Raji (cell line): ENCODE data around the gene KLHL29.

Source experiments
- POLR2A ChIP-seq: IDR thresholded peaks from 2 replicates; pipeline ENCODE4 v1.6.1; 2011; ENCODE audit warnings: low read depth, low read length, control low read depth; ENCODE audit not compliant: insufficient read depth

Gene KLHL29

DNA sequence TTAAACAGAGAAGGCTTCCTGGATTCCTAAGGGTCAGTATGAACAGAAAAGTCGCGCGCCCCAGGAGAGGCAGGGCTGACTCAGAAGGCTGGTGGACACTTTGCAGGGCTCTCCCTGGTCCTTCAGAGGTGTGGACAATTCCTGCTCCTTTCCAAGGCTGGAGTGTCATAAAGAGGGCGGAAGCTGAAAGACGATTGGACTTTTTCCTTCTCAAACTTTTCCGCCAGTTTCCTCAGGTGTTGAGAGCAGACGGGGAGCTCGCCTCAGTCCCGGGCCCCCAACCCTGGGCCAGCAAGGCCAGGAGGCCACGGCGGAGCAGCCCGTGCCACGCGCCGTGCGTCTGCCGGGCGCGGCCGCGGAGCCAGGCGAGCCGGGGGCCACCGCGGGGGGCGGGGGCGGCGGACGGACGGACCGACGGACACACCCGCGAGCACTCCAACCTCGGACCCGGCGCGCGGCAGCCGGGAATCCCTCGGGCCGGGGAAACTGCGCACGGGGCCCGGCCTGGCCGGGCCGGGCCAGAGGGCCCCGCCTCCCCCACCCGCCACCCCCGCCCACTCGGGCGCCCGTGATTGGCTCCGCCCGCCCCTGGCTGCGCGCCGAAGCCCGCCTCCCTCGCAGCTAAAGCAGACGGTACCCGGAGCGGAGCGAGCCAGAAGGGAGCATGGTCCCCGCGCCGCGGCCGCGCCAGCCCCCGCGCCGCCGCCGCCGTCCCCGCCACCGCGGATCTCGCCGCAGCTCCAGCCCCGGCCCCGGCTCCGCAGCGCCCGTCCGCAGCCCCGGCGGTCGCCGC is at the start of gene KLHL29:
Gene KLHL29 (plus strand): TSS at position 629 of the 793 bp plus-strand sequence. CDS start 177,018 bp downstream, outside the sequence.
- no peak for TF ChIP-seq POLR2A

DNA sequence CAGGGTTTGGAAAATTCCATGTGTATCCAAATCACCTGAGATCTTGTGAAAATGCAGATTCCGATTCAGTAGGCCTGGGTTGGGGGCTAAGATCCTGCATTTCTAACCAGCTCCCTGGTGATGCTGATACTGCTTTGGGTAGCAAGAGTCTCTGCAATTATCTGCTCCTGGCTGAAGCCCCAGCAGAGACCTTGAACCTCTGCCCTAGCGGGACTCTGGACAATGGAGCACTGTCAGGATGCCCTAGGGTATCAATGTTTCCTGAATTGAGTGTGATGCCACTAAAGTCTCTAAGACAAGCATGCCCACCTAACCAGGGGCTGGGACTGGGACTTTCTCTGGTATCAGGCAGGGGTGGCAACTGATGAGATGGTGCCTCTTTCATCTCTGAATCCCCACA is 49.4 kb upstream of the KLHL29 start:
- TF ChIP-seq POLR2A = no peak

DNA sequence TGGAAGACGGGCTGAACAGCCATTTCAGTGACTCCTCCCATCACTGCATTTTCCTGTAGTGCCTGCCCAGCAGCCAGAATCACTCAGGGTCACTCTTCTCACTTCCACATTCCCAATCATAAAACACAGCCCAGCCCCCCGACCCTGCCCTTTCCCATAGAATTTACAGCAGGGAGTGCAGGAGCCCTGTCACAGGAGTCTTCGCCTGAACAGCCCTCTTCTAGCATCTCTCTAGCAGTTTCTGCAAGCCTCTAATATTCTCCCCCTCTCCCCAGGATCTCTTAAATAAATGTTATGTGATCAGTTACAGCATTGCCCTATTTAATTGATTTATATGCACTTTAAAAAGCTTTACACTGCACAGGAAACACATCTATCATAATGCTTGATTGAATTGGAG is 42.9 kb upstream of the KLHL29 start:
- no peak for TF ChIP-seq POLR2A

DNA sequence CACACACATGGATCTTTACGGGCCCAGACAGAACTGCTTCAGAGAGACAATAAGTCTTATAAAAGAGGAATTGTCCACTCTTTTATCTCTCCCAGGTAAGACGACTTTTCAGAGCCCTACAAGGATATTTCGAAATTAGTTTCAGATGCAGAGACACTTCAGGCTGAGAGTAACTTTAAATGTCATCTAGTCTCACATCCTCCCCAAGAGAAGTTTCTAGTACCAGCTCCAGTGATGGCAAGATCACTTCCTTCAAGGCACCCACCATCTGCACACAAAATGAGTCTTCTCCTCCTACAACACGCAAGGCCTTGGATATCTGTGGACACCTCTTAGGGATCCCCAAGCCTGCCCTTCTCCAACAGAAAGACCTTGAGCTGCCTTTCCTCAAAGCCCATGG is 39.0 kb upstream of the KLHL29 start:
- TF ChIP-seq POLR2A = no peak

DNA sequence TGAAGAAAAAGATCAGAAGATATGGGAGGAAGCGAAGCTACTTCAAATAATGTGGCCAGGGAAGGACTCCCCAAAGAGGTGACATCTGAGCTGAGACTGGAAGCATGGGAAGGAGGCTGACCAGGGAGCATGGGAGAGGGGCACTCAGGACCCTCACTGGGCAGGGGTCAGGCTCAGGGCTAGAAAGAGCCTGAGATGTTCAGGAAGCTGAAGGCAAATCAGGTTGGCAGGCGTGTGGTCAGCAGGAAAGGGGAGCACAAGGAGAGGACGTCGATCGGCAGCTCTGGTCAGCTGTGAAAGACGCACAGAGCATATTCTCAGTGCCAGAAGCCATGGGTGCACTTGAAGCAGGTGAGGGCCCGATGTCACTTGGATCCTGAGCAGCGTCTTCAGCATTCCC is 38.2 kb upstream of the KLHL29 start:
- TF ChIP-seq POLR2A = no peak

DNA sequence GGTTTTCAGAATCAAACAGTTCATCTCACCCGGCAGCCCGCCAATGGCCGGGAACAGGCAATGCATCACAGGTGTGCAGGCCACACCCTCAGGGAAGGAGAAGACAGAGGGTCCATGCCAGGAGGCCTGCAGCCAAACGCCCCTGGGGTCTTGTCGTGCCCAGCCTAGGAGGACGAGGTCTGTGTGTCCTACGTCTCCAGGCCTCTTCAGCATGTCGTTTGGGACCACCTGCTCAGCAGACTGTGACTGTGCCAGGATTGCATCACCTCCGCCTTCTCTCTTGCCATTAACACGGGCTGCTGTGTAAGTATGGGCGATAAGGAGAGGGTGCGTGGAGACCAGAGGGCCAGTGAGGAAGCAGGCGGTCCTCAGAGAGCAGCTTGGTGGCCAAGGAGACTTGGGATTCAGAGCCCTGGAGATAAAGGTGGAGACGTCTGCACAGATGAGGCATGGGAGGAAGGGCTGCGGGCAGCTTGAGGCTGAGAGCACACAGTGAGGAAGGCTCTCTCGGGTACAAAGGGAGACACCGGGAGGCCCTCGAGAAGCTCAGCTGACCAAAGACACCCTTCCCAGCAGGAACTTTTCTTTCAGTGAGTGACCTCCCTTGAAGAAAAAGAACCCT is 37.4 kb upstream of the KLHL29 start:
- no peak for TF ChIP-seq POLR2A

DNA sequence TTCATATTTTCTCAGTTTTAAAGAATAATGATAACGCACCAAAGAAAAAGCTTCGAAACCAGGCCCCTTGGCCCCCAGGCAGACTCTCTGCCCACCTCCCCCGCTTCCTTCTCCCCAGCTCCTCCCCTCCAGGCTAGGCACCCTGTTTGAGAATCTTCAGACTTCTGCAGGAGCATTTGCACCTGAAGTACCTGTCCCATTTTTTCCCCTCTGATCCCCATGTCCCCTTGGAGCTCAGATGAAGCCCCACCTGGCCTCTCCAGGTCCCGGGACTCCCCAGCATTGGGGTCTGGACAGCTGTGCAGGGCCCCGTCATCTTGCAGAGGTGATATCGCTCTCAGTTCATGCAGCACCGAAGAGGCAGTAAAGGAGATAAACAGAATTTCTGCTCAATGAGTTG is 35.5 kb upstream of the KLHL29 start:
- no peak for TF ChIP-seq POLR2A

DNA sequence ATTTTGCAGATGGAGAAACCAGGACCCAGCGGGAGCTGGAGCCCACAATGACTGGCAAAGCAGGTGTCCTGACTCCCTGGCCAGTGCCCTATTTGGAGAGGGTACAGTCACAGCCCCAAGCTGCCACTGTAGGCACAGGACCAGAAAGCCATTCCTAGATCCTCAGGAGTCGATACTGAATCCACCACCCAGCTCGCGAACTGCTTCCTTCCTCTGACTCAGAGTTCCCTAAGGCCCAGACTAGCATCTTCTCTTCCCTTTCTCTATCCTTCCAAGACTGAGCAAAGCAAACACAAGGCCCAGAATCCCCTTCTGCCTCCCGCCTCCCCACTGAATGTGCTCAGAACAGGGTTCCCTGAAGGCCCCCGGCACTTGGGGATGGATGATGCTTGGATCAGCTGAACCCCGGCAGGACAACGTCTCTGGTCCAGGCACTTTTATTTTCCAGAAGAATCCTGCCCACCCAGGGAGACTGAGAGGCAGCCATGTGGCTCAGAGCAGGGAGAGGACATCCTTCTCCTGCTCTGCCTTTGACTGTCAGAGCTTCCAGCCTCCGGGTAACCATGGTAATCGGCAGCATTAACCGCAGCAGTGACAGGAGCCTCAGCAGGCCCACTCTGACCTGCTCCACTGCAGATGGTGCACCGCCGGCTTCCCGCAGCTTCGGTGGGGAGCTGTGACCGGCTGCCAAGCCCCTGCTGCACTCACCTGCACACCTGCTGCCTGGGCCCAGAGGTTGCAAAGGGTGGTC is 34.8 kb upstream of the KLHL29 start:
- TF ChIP-seq POLR2A = no peak

DNA sequence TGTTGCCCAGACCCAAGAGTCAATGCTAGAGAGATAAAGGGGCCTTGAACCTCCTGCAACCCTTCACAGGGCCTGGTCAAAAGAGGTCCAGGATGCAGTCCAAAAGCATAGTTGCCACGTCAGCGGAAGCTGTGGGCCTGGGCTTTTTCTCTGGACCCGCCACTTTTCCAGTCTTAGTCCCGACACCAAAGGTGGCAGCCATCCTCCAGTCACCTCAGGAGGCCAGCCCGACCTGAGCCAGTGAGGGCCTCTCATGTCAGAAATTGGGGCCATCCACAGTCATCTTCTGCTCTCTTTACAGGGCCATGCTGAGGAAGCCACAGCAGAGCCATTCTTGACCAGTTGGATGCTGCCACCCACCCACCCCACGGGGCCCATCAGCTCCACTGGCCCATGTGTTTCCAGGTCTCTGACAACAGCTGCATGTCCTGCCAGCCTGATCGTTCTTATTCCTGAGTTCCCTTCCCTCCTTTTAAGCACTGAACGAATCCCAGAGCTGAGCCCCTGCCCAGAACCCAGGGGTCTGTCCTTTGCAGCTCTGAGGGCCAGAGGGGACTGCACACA is 34.1 kb upstream of the KLHL29 start:
- TF ChIP-seq POLR2A = no peak

DNA sequence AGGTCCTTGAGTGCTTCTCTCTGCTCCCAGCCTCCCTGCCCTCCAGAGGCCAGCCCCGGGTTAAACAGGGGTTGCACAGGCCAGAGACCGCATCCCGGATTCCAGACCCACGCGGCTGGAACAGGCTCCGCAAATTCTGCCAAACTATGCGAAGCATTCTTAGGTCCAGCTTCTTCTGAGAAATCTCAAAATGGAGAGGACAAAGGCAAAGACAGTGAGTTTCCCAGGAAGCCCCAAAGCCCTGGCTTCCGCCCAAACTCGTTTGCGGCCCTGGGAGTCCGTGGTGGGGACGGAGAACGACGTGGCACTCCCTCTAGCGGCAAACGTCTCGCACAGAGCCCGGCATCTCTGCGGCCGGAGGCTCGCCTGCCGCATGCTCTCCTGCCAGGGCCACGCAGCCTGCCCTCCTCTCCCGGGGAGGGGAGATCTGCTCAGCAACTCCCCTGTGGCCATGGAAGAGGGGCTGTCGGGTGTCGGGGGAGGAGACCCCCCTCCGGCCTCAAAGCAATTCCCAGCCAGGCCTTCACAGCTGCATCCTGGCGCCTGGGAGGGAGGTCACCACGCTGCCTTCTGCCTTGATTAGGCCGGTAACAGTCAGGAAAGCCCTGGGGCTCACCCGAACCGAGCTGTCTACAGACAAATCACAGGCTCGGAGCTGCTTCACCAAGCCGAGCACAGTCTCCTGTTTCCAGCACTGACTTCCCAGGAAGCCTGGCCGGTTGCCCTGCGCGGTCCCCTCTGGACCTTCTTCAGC is 33.4 kb upstream of the KLHL29 start:
- TF ChIP-seq POLR2A = no peak

DNA sequence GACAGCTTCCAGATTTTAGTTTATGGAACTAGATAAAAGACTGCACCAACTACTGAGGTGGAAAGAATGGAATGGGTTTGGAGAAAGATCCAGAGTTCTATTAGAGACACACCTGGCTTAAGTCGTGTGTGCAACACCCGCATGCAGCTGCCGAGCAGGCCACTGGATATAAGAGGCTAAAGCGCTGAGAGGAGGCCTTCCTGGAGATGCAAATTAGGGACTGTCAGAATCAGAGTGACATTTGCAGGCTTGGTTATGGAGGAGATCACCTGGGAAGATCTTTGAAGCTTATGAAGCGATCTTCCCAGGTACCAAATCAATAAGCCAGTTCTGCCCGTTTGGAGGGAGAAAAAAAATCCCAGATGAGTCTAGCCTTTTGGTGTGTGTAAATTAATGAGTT is 30.4 kb upstream of the KLHL29 start:
- TF ChIP-seq POLR2A = no peak

DNA sequence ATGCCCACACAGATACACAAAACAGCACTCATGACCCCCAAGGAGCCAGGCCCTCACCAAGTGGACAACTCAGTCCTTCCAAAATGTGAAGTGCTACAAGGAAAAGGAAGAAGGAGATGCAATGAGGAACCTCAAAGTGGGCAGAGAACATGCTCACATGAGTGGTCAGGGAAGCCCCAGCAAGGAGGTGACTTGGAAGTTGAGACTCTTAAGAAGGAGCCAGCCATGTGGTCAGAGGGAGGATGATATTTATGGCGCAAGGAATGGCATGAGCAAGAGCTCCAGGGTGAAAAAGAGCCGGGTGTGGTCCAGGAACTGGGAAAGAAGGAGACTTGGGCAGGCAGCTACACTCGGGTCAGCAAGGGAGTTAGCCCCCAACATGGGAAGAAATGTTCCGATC is 30.0 kb upstream of the KLHL29 start:
- TF ChIP-seq POLR2A = no peak

DNA sequence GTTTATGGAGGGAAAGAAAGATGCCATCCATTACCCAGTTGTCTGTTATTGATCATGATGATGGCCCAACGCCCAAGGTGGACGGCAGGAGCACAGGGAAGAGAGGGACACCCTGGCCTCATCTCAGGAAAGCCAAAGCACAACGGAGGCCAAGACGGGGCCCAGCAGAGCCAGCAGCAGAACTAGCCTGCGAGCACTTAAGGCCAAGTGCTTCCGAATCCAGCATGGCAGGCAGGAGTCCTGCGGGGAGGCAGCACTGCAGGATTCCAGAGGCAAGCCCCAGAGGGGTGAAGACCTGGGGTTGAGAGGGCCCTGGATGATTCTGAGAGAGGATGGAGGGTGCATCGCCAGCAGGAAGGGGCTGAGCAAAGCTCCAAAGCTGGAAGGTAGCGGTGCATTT is 28.3 kb upstream of the KLHL29 start:
- no peak for TF ChIP-seq POLR2A

DNA sequence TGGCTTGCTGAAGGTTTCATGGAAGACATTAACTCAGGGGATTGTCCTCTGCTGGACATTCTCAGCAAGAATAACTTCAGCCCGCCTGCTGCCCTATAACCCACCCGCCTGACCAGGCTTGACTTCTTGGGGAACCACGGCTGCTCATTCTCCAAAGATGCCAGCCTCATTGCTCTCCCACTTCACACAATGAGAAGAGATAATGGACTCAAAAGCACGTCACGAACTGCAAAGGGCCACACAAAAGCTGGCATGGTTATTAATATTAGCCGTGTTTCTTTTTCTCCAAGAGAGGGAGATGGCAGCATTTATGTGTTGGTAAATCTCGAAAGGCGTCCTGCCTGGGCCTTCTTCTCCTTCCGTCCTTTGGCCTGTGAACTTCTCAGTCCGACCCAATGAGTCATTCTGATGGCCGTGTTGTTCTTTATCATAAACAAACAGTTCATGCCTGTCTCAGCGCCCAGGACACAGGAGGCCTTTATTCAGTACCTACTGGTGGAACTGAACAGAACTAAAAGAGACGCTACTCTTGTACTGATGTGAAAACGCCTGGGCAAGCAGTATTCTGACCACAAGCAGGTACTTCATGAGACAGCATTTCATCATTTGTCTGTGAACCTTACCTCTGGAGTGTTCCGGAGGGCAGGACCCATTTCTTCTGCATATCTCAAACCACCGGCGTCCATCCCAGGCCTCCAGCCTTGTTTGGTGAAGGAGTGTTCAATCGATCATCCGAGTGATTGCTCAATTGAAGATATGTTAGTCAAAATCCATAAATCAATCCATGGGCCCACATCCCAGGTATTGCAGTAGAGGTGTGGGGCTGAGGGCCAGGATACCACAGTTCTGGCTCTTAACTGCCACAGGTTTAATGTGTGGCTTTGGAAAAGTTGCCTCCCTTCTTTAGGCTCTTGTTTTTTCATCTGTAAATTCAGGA is 25.1 kb upstream of the KLHL29 start:
- TF ChIP-seq POLR2A = no peak

DNA sequence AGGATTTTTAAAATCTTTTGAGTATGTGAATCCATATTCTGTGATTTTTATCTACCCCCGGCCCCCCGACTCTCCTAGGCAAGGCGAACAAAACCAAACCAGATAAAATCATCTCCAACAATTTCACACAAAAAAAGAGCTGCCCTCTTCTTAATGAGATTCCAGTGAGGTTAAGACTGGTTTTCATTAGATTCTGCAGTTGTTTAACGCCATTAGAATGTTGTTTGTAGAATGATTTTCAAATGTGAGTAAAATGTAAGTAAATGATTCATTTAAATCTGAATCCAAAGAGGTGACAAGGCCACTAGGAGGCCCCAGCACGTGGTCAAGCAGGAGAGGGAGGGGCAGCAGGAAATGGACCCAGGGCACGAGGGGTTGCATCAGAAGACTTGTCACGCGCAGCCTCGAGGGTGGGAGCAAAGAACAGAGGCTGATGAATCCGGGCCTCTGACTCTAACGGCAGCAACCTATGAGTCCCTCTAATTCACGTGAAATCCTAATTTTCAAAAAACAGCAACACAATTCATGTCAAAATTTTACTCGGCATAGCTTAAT is 24.3 kb upstream of the KLHL29 start:
- no peak for TF ChIP-seq POLR2A
